HL-60 (cell line): ENCODE measurements around the gene NAGS.

Experiments
- CTCF ChIP-seq: IDR thresholded peaks from one replicate; pipeline ENCODE4 v1.5.1; 2011; ENCODE audit warnings: low read length, control low read depth, inconsistent platforms; ENCODE audit not compliant: insufficient read depth
- GABPA ChIP-seq: IDR thresholded peaks from 2 replicates; pipeline ENCODE4 v1.6.1; 2012; ENCODE audit warnings: low read depth
- POLR2AphosphoS5 ChIP-seq: IDR thresholded peaks from 2 replicates; pipeline ENCODE4 v1.6.1; 2012; ENCODE audit warnings: low read depth
- REST ChIP-seq: IDR thresholded peaks from 2 replicates; pipeline ENCODE4 v1.6.1; 2012; ENCODE audit warnings: low read depth; ENCODE audit not compliant: insufficient replicate concordance

GRCh38 chr17:44002141-44002848 lies 2.1 kb upstream of the NAGS start:
- TF ChIP-seq CTCF: no peak
- no peak for TF ChIP-seq REST
- TF ChIP-seq POLR2AphosphoS5: no peak
- TF ChIP-seq GABPA: no peak
